Stimulated activated naive CD4-positive, alpha-beta T cell treated with Interleukin-2 at 50 U/mL for 16 hours (primary cell): ENCODE measurements around the gene ITPR2.
"Not testable (repeated sequence)": the region's sequence is repeated elsewhere in the genome, so short reads cannot be mapped to it uniquely, and the experiment has no call there.

Experiments
- DNase-seq: peaks from one replicate; lab custom pipeline; 2025; lab: John Stamatoyannopoulos, UW

Gene ITPR2

GRCh38 chr12:26701604-26702215 is 131.3 kb downstream of the ITPR2 start:
- no peak for DNase-seq

DNA sequence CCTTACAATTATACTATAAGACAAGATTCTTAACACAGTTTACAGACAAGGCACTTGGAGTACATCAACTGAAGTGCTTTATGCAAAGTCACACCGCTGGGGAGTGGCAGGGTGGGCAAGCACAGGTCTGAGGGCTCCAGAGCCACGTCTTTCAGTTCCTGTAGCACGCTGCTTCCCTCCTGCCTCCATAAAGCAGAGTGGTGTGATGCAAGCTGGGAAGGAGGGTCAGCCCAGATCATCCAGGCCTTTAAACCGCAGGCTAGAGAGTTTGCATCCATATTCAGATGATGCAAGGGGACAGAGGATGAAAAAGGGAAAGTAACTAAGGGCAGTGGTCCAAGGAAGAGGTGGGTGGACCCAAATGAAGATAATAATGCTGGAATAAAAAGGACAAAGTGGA is 132.6 kb downstream of the ITPR2 start:
- DNase-seq, result no peak

- DNase-seq, result no peak
Observed at GRCh38 chr12:26699237-26699636, 133.8 kb downstream of the ITPR2 start.

GRCh38 chr12:26698186-26698585 is 134.8 kb downstream of the ITPR2 start:
- DNase-seq, result no peak

DNA sequence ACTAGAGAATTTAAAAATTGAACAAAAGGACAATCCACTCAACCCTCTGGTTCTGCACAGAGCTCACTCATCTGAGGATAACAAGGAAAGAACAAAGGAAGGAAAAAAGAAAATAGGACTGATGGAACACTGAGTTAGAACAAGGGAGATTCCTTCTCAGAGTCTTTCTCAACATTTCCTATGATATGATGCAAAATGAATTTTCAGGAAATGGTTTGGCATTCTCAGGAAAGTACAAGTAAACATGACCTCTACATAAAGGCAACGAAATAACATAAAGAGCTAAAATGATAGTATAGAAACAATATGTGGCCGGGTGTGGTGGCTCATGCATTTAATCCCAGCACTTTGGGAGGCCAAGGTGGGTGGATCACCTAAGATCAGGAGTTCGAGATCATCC is 135.8 kb downstream of the ITPR2 start:
- no peak for DNase-seq

DNA sequence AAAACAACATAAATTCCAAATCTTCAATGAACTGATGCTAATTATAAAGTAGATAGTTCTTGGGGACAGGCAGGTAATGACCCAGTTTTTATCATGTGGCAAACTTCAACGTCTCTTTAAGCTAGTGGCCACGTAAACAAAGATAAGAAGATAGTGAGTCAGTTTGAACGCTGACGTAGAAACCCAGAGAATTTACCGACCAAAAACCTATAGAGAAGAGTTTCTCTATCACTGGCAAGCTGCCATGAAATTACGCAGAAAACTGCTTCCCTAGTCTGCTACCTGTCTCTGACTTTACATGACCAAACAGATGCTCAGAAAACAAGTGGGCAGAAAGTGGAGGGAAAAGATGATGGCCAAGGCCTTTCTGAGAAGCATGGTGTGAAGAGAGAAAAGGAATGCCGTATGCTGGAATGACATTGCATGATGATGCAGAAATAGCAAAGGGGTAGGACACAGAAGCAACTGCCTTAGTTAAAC is 136.3 kb downstream of the ITPR2 start:
- DNase-seq, result no peak

- DNase-seq, result no peak
Observed at GRCh38 chr12:26696048-26696612, 136.9 kb downstream of the ITPR2 start.

DNA sequence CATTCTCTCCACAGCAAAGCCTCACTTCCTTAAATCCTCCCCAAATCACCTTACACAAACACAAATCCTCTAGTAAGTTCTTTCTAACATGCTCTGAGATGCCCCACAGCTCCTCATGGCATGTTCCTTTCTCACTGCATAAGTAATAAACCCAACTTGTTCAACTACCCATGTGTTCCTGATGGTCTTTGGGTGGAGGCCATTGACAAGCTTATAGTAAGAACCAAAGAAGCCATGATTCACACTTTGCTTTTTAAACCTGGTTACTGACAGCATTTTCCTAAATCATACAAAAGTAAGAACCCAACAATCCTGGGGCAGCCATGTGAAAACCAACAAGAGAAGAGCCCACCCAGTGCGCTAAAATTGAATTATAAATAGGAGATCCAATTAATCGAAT is 138.6 kb downstream of the ITPR2 start:
- no peak for DNase-seq

- no peak for DNase-seq
Observed at GRCh38 chr12:26692407-26692806, 140.6 kb downstream of the ITPR2 start.

DNA sequence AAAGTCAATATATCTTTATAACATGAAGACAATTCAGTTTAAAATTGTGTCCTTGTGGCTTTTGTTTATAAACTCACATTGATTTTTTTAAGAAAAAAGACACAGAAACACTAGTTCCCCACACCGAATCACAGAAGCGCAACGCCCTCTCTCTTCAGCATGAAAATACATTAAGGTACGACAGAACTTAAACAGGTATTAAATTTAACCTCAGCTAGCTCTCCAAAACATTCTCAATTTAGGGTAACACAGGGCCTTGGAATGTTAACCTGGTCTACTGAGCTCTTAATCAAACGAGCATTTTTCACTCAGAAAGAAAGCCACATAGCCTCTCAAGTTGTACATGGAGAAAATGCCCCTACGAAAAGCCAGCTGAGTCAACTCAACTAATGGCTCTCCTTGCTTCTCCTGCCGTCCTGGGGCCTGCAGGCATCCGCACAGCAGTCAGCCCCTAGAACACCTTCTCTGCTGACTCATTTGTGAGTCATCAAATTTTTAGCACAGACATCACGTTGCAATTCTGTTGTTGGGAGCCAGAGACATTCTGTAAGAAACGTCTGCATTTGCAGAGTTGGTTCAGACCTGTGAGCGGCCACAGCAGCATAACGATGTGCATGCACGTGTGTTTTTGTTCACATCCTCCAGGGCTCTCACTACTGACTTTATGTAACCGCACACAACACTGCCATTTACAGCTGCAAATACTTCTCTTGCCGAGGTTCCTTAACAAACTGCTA is 141.6 kb downstream of the ITPR2 start:
- no peak for DNase-seq

GRCh38 chr12:26690601-26691000 is 142.4 kb downstream of the ITPR2 start:
- DNase-seq, result no peak

- no peak for DNase-seq
Observed at GRCh38 chr12:26689281-26689841, 143.6 kb downstream of the ITPR2 start.

- DNase-seq, result no peak
Observed at GRCh38 chr12:26688344-26688904, 144.6 kb downstream of the ITPR2 start.

- DNase-seq, result no peak
Observed at GRCh38 chr12:26686408-26686807, 146.6 kb downstream of the ITPR2 start.

DNA sequence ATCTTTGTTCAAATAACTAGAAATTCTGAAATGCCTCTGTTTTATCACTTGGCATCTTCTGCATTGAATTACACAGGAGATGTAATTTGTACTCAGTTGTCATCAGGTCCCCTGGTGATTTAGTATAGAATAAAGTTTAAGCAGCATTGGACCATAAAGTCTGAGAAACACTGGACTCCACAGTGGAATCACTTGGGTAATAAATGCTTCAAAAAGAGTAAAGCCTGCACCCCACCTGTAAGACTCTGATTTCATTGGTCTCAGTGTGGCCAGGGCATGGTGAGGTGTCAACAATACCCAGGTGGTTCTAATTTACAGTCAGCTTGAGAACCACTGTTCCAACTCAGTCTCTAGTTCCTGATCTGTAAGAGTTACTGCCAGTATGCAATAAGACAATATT is 148.9 kb downstream of the ITPR2 start:
- DNase-seq, result no peak

DNA sequence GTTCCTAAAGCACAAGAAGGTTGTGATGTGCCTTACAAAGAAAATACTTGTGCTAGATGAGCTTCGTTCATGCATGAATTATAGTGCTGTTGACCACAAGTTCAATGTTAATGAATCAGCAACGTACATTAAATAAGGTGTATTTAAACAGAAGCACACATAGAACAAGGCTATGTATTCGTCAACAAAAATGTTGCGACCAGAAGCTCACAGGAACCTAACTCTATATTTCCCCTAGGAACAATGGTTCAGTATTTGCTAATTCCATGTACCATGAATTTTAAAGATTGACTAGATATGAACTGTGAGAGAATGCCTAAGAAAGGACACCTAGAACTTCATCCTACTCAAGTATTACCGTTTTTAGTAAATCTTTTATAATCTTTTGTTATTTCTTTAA is 149.6 kb downstream of the ITPR2 start:
- DNase-seq, result no peak

- DNase-seq, result no peak
Observed at GRCh38 chr12:26680727-26681455, 152.1 kb downstream of the ITPR2 start.

- DNase-seq, result no peak
Observed at GRCh38 chr12:26678697-26679660, 154.0 kb downstream of the ITPR2 start.

- not testable (repeated sequence) for DNase-seq
Observed at GRCh38 chr12:26671487-26671886, 161.5 kb downstream of the ITPR2 start.

GRCh38 chr12:26668847-26669246 is 164.1 kb downstream of the ITPR2 start:
- DNase-seq, result no peak

- DNase-seq, result no peak
Observed at GRCh38 chr12:26668230-26668629, 164.8 kb downstream of the ITPR2 start.
